Measurements from ENCODE around the gene PPP1R27. TPM values are rescaled to one million over a fixed set of nuclear protein-coding genes. Genes with fewer than 3 reads are reported as not detected.

Gene PPP1R27
- total and polyA plus RNA-seq, 2 donors (not counting 1 experiment from before 2014, with no cell fraction given): not detected

DNA sequence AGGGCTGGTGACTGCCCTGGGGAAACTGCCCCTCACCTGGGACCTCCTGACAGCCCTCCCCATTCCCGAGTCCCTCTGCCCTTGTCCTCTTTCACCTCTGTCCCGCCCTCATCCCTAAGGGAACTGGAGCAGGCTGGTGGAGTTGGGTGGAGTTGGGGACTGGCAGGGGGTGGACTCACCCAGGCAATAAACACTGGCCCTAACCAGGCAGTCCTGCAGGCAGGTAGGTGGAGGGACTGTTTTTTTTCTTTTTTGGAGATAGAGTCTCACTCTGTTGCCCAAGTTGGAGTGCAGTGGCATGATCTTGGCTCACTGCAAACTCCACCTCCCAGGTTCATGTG lies 19.2 kb downstream of the PPP1R27 start:
- Histone ChIP-seq H3K36me3 (ENCODE audit: control insufficient read depth, insufficient read depth, low read length) (no peaks in the 10 kb centered on the region), H4K20me1 (ENCODE audit: control insufficient read depth, extremely low read depth, insufficient read depth, low read length) (no peaks in the 10 kb centered on the region), H2AFZ (ENCODE audit: low read length) (no peak overlapping the region), H3K79me2 (ENCODE audit: control insufficient read depth, insufficient read depth, low read length) (no peaks in the 10 kb centered on the region), H3K9me3 (ENCODE audit: control insufficient read depth, insufficient read depth, low read depth, low read length) (no peaks in the 10 kb centered on the region), H3K9ac (ENCODE audit: insufficient read depth, low read length) (no peak overlapping the region), H3K4me3 (replicated peaks in 1 of 4; ENCODE audit: control extremely low read depth in 1 of 4, insufficient read depth in 1 of 4, low read depth in 3 of 4, low read length in 4 of 4) (no peak overlapping the region), H3K27me3 (ENCODE audit: control insufficient read depth, insufficient read depth, low read length) (peaks cover 4% of the 10 kb centered on the region), H3K4me1 (ENCODE audit: control insufficient read depth, extremely low read depth, insufficient read depth, low read length) (no peaks in the 10 kb centered on the region), H3K4me2 (ENCODE audit: extremely low read depth, insufficient read depth, low read length) (no peak overlapping the region), H3K27ac (ENCODE audit: insufficient read depth, low read length) (no peak overlapping the region)
- DNase-seq (ENCODE audit: low read depth in 2 of 2): no peak
- TF ChIP-seq, protein P1, sequence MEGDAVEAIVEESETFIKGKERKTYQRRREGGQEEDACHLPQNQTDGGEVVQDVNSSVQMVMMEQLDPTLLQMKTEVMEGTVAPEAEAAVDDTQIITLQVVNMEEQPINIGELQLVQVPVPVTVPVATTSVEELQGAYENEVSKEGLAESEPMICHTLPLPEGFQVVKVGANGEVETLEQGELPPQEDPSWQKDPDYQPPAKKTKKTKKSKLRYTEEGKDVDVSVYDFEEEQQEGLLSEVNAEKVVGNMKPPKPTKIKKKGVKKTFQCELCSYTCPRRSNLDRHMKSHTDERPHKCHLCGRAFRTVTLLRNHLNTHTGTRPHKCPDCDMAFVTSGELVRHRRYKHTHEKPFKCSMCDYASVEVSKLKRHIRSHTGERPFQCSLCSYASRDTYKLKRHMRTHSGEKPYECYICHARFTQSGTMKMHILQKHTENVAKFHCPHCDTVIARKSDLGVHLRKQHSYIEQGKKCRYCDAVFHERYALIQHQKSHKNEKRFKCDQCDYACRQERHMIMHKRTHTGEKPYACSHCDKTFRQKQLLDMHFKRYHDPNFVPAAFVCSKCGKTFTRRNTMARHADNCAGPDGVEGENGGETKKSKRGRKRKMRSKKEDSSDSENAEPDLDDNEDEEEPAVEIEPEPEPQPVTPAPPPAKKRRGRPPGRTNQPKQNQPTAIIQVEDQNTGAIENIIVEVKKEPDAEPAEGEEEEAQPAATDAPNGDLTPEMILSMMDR (conservative IDR thresholded peaks at IDR 0.05 in 1 of 2, IDR thresholded peaks at IDR 0.05 in 1 of 2; ENCODE audit: low read depth in 1 of 2, low read length in 2 of 2): no peak
- no peak for TF ChIP-seq EZH2 (IDR thresholded peaks at IDR 0.05; ENCODE audit: low read length, missing control alignments)

DNA sequence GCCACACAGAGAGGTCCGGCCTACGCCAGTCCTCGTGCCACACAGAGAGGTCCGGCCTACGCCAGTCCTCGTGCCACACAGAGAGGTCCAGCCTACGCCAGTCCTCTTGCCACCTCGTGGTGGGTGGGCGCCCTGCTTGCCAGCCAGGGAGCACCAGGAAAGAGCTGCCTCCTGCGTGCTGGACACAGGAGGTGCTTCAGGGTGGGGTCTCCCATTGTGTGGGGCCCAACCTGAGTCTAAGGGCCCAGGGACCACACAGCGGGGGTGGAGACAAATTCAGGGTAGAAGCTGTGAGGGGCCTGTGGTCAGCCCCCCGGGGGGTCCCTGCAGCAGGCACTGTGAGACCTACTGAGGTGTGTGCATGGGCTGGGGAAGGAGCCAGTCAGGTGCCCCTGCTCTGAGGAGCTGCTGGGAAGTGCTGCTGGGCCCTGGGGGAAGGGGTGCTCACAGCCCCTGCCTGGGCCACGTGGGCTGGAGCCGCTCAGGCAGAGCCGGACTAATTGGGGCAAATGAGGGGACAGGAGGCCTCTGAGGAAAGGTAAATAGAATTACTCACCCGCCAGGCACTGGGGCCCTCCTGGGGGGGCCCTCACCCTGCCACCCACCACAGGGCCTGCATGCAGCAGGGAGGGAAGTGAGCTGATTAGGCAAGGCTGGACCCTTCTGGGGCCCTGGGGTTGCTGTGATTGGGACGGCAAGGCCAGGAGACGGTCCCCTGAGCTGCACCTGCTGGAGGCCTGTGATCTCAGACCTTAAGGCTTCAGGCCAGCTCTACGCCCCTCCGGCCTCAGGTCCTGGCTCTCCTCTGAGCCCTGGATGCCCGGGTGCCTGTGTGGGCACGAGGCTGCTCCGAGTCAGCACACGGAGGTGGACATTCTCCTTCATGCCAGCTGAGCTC lies 19.9 kb downstream of the PPP1R27 start:
- no peaks in the 10 kb centered on the region for H4K20me1 ChIP-seq (ENCODE audit: control insufficient read depth, extremely low read depth, insufficient read depth, low read length)

More for the DNA sequence above, 19.9 kb downstream of the PPP1R27 start:
- Histone ChIP-seq H3K27ac (ENCODE audit: insufficient read depth, low read length) (no peak overlapping the region), H2AFZ (ENCODE audit: low read length) (no peak overlapping the region), H3K9me3 (ENCODE audit: control insufficient read depth, insufficient read depth, low read depth, low read length) (no peaks in the 10 kb centered on the region), H3K36me3 (ENCODE audit: control insufficient read depth, insufficient read depth, low read length) (no peaks in the 10 kb centered on the region), H3K4me2 (ENCODE audit: extremely low read depth, insufficient read depth, low read length) (no peak overlapping the region), H3K4me3 (replicated peaks in 1 of 4; ENCODE audit: control extremely low read depth in 1 of 4, insufficient read depth in 1 of 4, low read depth in 3 of 4, low read length in 4 of 4) (no peak overlapping the region), H3K9ac (ENCODE audit: insufficient read depth, low read length) (no peak overlapping the region), H3K4me1 (ENCODE audit: control insufficient read depth, extremely low read depth, insufficient read depth, low read length) (no peaks in the 10 kb centered on the region), H3K27me3 (ENCODE audit: control insufficient read depth, insufficient read depth, low read length) (peaks cover 4% of the 10 kb centered on the region), H3K79me2 (ENCODE audit: control insufficient read depth, insufficient read depth, low read length) (no peaks in the 10 kb centered on the region)
- TF ChIP-seq EZH2 (IDR thresholded peaks at IDR 0.05; ENCODE audit: low read length, missing control alignments): no peak
- TF ChIP-seq, protein P1 (conservative IDR thresholded peaks at IDR 0.05 in 1 of 2, IDR thresholded peaks at IDR 0.05 in 1 of 2; ENCODE audit: low read depth in 1 of 2, low read length in 2 of 2): no peak
- no peak for DNase-seq (ENCODE audit: low read depth in 2 of 2)
